WI38 (cell line): ENCODE measurements around the gene TMEM247.
A peak's percentile ranks its signal among the peaks of the same experiment; 100 is the strongest.

Source experiments
- H3K4me3 ChIP-seq: 2 replicates; pipeline ENCODE4 v1.5.1; 2011; ENCODE audit warnings: low read depth, mild to moderate bottlenecking, control low read depth, low read length
- CTCF ChIP-seq: IDR thresholded peaks from 2 replicates; pipeline ENCODE4 v1.5.1; 2012; ENCODE audit warnings: low read depth, mild to moderate bottlenecking, control low read depth, low read length

The TMEM247 gene

GRCh38 chr2:46481198-46482193 lies 2.1 kb downstream of the TMEM247 start:
- no peak overlapping the region for H3K4me3 ChIP-seq
- TF ChIP-seq CTCF: no peak

GRCh38 chr2:46482490-46482889 lies 3.1 kb downstream of the TMEM247 start:
- no peak for TF ChIP-seq CTCF
- H3K4me3 ChIP-seq: no peak overlapping the region

- TF ChIP-seq CTCF: no peak
Observed at GRCh38 chr2:46485002-46485401, 5.6 kb downstream of the TMEM247 start.

GRCh38 chr2:46486436-46486835 lies 7.1 kb downstream of the TMEM247 start:
- no peak for TF ChIP-seq CTCF
- H3K4me3 ChIP-seq: no peak overlapping the region

More at GRCh38 chr2:46485002-46485401, 5.6 kb downstream of the TMEM247 start:
- H3K4me3 ChIP-seq: no peak overlapping the region

GRCh38 chr2:46487667-46488335 lies 8.4 kb downstream of the TMEM247 start:
- no peak overlapping the region for H3K4me3 ChIP-seq
- no peak for TF ChIP-seq CTCF

- H3K4me3 ChIP-seq: no peak overlapping the region
- TF ChIP-seq CTCF: 0 out of 2 replicates have a peak, but pooled peaks have one; percentile 3
Observed at GRCh38 chr2:46488389-46488788, 9.0 kb downstream of the TMEM247 start.
